GM13976 (cell line): ENCODE measurements around the gene FUT2.

ENCODE experiments used
- DNase-seq: peaks from one replicate; pipeline ENCODE4 v3.0.0; 2012; ENCODE audit warnings: low spot score
- CTCF ChIP-seq: IDR thresholded peaks from 2 replicates; pipeline ENCODE4 v1.5.1; 2012; ENCODE audit warnings: borderline replicate concordance, mild to moderate bottlenecking; ENCODE audit not compliant: insufficient read depth; ENCODE audit errors: extremely low read depth, missing control alignments, control extremely low read depth
- in situ Hi-C: fragments of 300-500 bp; cut with MboI; formaldehyde crosslinking; loops from one replicate; pipeline ENCODE4 v1.12.0; 2022; ENCODE audit warnings: low sequenced_read_pairs, mixed read lengths, inconsistent platforms; ENCODE audit not compliant: unreplicated experiment

Gene FUT2

GRCh38 chr19:48742096-48742495 lies 46.3 kb downstream of the FUT2 start:
- TF ChIP-seq CTCF: no peak
- in situ Hi-C loops: no loop called here
- no peak for DNase-seq

DNA sequence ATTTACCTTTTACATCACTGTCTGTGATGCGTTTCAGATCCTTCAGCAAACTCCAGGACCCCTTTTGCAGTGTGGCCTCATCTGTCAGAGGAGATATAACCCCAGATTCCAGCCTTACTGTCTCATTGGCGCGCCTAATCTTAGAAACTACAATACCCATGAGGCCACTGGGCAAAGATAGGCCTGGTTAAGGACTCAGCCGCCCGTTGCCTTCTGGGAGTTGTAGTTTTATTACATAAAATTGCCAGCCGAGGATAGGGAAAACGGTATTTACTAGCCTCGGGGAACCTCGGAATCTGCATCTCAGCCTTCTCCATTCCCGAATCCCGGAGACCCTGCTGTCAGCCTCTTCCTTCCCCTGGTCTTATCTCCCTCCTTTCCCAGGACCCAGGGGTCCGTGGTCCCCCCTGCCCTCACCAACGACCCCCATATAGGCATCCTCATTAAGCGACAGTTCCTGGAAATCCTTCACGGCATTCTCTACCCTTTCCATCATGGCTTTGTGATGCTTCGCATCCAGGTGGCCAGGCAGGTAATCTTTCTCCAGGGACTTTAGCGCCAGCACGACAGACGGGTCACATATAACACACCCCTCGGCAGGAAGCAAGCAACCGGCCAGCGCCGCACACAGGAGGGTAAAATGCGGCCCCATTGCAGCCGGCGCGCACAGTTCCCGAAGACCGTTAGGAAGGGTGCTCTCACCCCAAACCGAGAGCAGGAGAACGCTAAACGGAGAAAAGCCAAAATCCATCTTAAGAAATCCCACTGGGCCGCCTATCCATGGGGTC lies 49.6 kb downstream of the FUT2 start:
- DNase-seq: peak; percentile 77
- no peak for TF ChIP-seq CTCF
- in situ Hi-C loops: no loop called here

DNA sequence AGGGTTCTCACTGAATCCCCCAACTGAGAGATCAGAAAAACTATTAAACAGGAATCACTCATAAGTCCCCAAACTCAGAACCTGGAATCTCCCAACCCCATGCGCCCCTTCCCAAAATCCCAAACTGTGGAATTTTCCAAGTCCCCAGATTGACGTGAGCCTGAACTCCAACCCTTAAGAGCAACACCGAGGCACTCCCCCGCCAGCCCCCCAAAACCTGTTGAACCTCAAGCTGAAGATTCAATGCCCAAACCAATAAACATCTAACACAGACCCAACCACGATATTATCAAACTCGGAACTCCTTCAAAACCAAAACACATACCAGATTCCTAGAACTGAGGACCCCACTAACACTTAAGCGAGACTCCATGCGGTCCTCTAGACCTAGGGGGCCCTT lies 50.3 kb downstream of the FUT2 start:
- TF ChIP-seq CTCF: no peak
- in situ Hi-C loops: no loop called here
- DNase-seq: no peak

DNA sequence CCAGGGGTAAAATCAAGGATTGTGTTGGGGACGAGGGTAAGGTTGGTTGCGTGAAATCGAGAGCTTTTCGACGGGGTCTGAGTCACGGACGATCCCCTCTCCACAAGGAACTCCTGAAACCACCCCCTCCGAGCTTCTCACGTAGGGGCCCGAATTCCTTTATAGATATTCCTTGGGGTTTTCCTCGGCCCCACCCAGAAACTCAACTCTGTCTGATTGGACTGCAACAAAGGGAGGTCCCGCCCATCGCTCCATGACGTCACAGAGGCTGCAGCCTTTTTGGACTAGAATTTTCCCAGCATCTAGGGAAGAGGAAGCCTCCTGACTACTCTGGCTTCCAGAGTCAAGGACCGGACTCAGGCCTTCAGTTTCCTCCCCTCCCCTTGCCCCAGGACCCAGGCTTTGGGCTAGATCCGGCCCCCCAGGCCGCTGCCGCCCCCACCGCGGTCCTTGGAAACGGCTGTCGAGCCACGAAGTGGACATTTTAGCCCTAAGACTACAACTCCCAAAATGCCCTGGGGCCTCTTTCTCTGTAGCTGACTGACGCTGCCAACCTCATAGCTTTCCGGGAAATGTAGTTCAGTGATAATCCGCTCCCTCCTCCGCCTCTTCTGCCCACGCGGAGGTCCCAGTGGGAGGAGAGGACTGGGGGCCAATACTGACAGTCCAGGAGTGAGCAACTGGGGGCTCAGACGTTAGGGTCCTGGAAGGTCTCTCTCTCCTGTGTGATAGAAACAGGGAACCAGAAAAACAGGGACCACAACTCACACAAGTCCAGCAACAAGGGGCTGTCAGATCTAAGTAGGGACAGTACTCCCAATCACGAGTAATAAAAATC lies 51.2 kb downstream of the FUT2 start, which contains the start of gene IZUMO1:
TSS of gene IZUMO1 (minus strand) at position 172 of the 838 bp plus-strand sequence. CDS start 1,050 bp downstream, outside the sequence.
- in situ Hi-C loops: no loop called here
- DNase-seq: peak; percentile 84
- TF ChIP-seq CTCF: no peak

- no peak for DNase-seq
- TF ChIP-seq CTCF: no peak
- in situ Hi-C loops: no loop called here
Observed at GRCh38 chr19:48749571-48750198, 53.9 kb downstream of the FUT2 start.

- in situ Hi-C loops: no loop called here
- no peak for TF ChIP-seq CTCF
- DNase-seq: no peak
Observed at GRCh38 chr19:48750351-48750750, 54.6 kb downstream of the FUT2 start.
